BLaER1 treated with 17β-estradiol and CSF1 and Interleukin-3, amounts not matched to agents 10 nM and 100 nM (cell line): ENCODE data around the gene MAP2K5.

Experiments
- H3K27ac ChIP-seq, 11 experiments: shearing (Covaris generic); formaldehyde crosslinking; 2 replicates each; pipeline ENCODE4 v1.8.1; 2022
- H3K27me3 ChIP-seq, 11 experiments: shearing (Covaris generic); formaldehyde crosslinking; 2 replicates each; pipeline ENCODE4 v1.8.1; 2022
- H3K36me3 ChIP-seq, 11 experiments: shearing (Covaris generic); formaldehyde crosslinking; 2 replicates each; pipeline ENCODE4 v1.8.1; 2022
- H3K4me1 ChIP-seq, 10 experiments: shearing (Covaris generic); formaldehyde crosslinking; 2 replicates each; pipeline ENCODE4 v1.8.1; 2022
- H3K4me2 ChIP-seq, 11 experiments: shearing (Covaris generic); formaldehyde crosslinking; 2 replicates each; pipeline ENCODE4 v1.8.1; 2022
- H3K4me3 ChIP-seq, 10 experiments: shearing (Covaris generic); formaldehyde crosslinking; 2 replicates each; pipeline ENCODE4 v1.8.1; 2022
- H3K9ac ChIP-seq, 11 experiments: shearing (Covaris generic); formaldehyde crosslinking; 2 replicates each; pipeline ENCODE4 v1.8.1; 2022
- H3K9me3 ChIP-seq, 11 experiments: shearing (Covaris generic); formaldehyde crosslinking; replicated peaks in 1 of 11; 2 replicates each; pipeline ENCODE4 v1.8.1; 2022
- H4K20me1 ChIP-seq, 11 experiments: shearing (Covaris generic); formaldehyde crosslinking; 2 replicates each; pipeline ENCODE4 v1.8.1; 2022
- Cebpa-rat ChIP-seq, 11 experiments: shearing (Covaris generic); IDR thresholded peaks; 2 replicates each; pipeline ENCODE4 v1.8.1; 2022

The MAP2K5 gene

GRCh38 chr15:67824197-67824968 lies 281.9 kb downstream of the MAP2K5 start:
- Histone ChIP-seq H3K27me3 (peaks cover 97 to 100% (median 100%) of the 10 kb centered on the region in 11 experiments), H3K4me3 (no peak overlapping the region), H3K36me3 (peaks cover 0 to 7% (median 0%) of the 10 kb centered on the region in 11 experiments; a peak in 3 of 22 replicates), H3K9me3 (peaks cover 54 to 96% (median 81%) of the 10 kb centered on the region in 11 experiments), H3K27ac (no peak overlapping the region), H3K4me2 (peak overlapping the region in 4 of 11 experiments; percentile 17 to 26 (median 18); a peak in 3 of 22 replicates), H3K9ac (no peak overlapping the region), H4K20me1 (peaks cover 0 to 51% (median 10%) of the 10 kb centered on the region in 11 experiments; a peak in 11 of 22 replicates), H3K4me1 (peaks cover 0 to 6% (median 0%) of the 10 kb centered on the region in 10 experiments; a peak in 1 of 20 replicates)
- TF ChIP-seq Cebpa-rat (IDR thresholded peaks at IDR 0.05): no peak

DNA sequence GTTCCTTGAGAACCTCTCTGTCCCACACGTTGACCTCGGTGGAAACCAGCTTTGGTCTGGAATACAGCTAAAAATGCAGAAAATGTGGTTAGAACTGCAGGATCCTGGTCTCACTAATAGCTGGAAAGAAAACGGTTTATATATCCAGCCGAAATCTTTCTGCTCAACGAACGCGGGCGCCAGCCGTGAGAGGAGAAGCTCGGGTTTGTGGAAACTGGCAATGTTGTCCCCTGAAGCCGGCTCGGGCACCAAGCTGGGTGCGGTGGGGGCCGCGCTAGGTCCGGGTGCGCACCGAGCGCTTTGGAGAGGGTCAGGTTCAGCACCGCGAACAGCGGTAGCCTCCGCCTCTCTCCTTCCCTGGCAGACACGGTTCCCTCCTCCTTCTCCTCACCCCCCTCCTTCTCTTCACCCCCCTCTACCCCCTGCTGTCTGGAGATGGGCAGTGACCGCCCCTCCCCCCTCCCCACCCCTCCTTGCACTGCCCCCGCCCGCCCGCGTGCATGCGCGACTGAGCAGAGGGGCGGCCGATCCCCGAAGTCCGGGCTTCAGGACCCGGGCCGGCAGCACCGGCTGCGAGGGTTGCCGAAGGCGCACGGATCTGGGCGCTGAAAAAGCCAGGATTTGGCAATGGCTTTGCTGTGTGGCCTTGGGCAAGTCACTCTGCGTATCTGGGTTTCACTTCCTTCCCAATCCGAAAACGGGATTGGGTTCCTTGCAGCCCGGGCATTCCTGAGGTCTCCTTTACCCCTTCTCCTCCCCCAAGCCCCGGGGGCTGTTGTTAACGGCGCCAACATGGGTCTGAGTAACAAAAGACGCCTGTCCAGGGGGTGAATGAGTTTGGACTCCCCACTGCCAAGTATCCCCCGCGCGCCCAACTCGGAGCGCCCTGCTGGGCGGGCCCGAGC lies 282.7 kb downstream of the MAP2K5 start, which contains the start of gene SKOR1:
Gene SKOR1 (plus strand): TSS at position 534 of the 905 bp plus-strand sequence. CDS start 94 bp downstream, at position 628.
- H3K4me1 ChIP-seq: peaks cover 0 to 6% (median 0%) of the 10 kb centered on the region in 10 experiments; a peak in 1 of 20 replicates
- H4K20me1 ChIP-seq: peaks cover 0 to 43% (median 7%) of the 10 kb centered on the region in 11 experiments; a peak in 10 of 22 replicates
- H3K9me3 ChIP-seq: peaks cover 63 to 97% (median 83%) of the 10 kb centered on the region in 11 experiments
- H3K27ac ChIP-seq: no peak within 1 kb of the TSS
- H3K9ac ChIP-seq: no peak within 1 kb of the TSS
- H3K4me2 ChIP-seq: peak within 1 kb of the TSS in 3 of 11 experiments; percentile 17 to 26 (median 19); a peak in 2 of 22 replicates
- no peak for TF ChIP-seq Cebpa-rat (IDR thresholded peaks at IDR 0.05)
- H3K4me3 ChIP-seq: peak within 1 kb of the TSS in 5 of 10 experiments; percentile 16 to 36 (median 34); a peak in 8 of 20 replicates
- H3K36me3 ChIP-seq: peaks cover 0 to 7% (median 0%) of the 10 kb centered on the region in 11 experiments; a peak in 3 of 22 replicates
- peaks cover 94 to 100% (median 100%) of the 10 kb centered on the region in 11 experiments for H3K27me3 ChIP-seq

DNA sequence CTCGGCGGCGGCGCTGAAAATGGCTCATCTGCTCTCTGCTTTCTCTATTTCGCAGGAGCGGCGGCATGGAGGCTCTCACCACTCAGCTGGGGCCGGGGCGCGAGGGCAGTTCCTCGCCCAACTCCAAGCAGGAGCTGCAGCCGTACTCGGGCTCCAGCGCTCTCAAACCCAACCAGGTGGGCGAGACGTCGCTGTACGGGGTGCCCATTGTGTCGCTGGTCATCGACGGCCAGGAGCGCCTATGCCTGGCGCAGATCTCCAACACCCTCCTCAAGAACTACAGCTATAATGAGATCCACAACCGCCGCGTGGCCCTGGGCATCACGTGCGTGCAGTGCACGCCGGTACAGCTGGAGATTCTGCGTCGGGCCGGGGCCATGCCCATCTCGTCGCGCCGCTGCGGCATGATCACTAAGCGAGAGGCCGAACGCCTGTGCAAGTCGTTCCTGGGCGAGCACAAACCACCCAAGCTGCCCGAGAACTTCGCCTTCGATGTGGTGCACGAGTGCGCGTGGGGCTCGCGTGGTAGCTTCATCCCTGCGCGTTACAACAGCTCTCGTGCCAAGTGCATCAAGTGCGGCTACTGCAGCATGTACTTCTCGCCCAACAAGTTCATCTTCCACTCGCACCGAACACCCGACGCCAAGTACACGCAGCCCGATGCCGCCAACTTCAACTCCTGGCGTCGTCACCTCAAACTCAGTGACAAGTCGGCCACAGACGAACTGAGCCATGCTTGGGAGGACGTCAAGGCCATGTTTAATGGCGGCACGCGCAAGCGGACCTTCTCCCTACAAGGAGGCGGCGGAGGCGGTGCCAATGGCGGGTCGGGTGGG lies 283.6 kb downstream of the MAP2K5 start:
- H3K9me3 ChIP-seq: peaks cover 68 to 95% (median 88%) of the 10 kb centered on the region in 11 experiments
- H3K4me1 ChIP-seq: peaks cover 0 to 6% (median 0%) of the 10 kb centered on the region in 10 experiments; a peak in 1 of 20 replicates
- H3K27ac ChIP-seq: no peak overlapping the region
- H3K4me3 ChIP-seq: peak overlapping the region in 5 of 10 experiments; percentile 16 to 36 (median 34); a peak in 8 of 20 replicates
- peaks cover 0 to 7% (median 0%) of the 10 kb centered on the region in 11 experiments; a peak in 3 of 22 replicates for H3K36me3 ChIP-seq
- no peak overlapping the region for H3K4me2 ChIP-seq
- peaks cover 94 to 100% (median 100%) of the 10 kb centered on the region in 11 experiments for H3K27me3 ChIP-seq
- H4K20me1 ChIP-seq: peaks cover 0 to 39% (median 7%) of the 10 kb centered on the region in 11 experiments; a peak in 10 of 22 replicates
- H3K9ac ChIP-seq: no peak overlapping the region
- TF ChIP-seq Cebpa-rat (IDR thresholded peaks at IDR 0.05): no peak

- Histone ChIP-seq H3K9me3 (peaks cover 68 to 87% (median 84%) of the 10 kb centered on the region in 11 experiments), H3K4me1 (peaks cover 0 to 7% (median 1%) of the 10 kb centered on the region in 10 experiments; a peak in 8 of 20 replicates), H3K4me2 (no peak overlapping the region), H3K36me3 (peaks cover 0 to 7% (median 0%) of the 10 kb centered on the region in 11 experiments; a peak in 3 of 22 replicates), H3K4me3 (peak overlapping the region in 2 of 10 experiments; percentile 34 to 36; a peak in 1 of 20 replicates), H4K20me1 (peaks cover 0 to 32% (median 7%) of the 10 kb centered on the region in 11 experiments; a peak in 9 of 22 replicates), H3K27ac (no peak overlapping the region), H3K9ac (no peak overlapping the region), H3K27me3 (peaks cover 93 to 100% (median 100%) of the 10 kb centered on the region in 11 experiments)
- no peak for TF ChIP-seq Cebpa-rat (IDR thresholded peaks at IDR 0.05)
Measured at GRCh38 chr15:67826717-67827561, 284.4 kb downstream of the MAP2K5 start.

- no peak overlapping the region for H3K4me2 ChIP-seq
- TF ChIP-seq Cebpa-rat (IDR thresholded peaks at IDR 0.05): no peak
- no peak overlapping the region for H3K27ac ChIP-seq
- H3K4me1 ChIP-seq: peaks cover 1 to 15% (median 9%) of the 10 kb centered on the region in 10 experiments; a peak in 19 of 20 replicates
- 0 out of 20 replicates have a peak overlapping the region, but pooled peaks of 1 of the 10 experiments have one; percentile 7 for H3K4me3 ChIP-seq
- H3K27me3 ChIP-seq: peaks cover 93 to 100% (median 100%) of the 10 kb centered on the region in 11 experiments
- peaks cover 63 to 79% (median 76%) of the 10 kb centered on the region in 11 experiments for H3K9me3 ChIP-seq
- peaks cover 0 to 32% (median 5%) of the 10 kb centered on the region in 11 experiments; a peak in 10 of 22 replicates for H4K20me1 ChIP-seq
- no peak overlapping the region for H3K9ac ChIP-seq
- peaks cover 0 to 7% (median 0%) of the 10 kb centered on the region in 11 experiments; a peak in 3 of 22 replicates for H3K36me3 ChIP-seq
Measured at GRCh38 chr15:67827562-67828277, 285.2 kb downstream of the MAP2K5 start.

DNA sequence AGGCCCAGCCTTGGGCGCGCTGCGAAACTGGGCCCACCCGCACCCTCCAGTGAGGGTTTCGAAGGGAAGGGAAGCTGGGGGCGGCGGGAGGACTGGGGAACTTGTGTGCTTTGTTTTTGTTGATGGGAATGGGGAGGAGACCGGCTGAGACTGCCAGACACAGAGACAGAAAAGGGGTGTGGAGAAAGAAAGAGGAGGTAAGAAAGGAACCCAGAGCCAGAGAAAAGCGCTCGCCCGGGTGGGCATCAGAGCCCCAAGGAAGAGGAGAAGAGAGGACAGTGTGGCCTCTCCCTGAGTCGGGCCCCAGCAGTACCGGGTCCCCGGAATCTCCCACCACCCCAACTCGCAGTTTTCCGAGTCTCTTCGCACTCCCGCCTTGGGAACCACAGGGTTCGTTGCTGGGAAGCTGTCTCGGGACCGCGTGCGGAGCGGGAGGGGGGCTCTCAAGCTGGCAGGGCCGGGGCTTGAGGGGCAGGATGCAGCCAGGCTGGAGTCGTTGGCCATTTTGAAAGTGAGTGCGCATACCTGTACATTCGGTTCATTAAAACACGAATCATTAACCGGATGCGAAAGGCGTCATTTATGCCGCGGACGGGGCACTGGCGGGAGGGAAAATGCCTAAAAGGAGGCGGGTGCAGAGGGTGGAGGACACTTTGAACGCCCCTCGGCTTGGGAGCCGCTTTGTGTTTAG lies 285.9 kb downstream of the MAP2K5 start:
- no peak overlapping the region for H3K9ac ChIP-seq
- peaks cover 93 to 100% (median 100%) of the 10 kb centered on the region in 11 experiments for H3K27me3 ChIP-seq
- H3K4me2 ChIP-seq: no peak overlapping the region
- H3K27ac ChIP-seq: no peak overlapping the region
- peaks cover 0 to 7% (median 0%) of the 10 kb centered on the region in 11 experiments; a peak in 3 of 22 replicates for H3K36me3 ChIP-seq
- H4K20me1 ChIP-seq: peaks cover 0 to 32% (median 11%) of the 10 kb centered on the region in 11 experiments; a peak in 12 of 22 replicates
- peaks cover 56 to 72% (median 69%) of the 10 kb centered on the region in 11 experiments for H3K9me3 ChIP-seq
- no peak for TF ChIP-seq Cebpa-rat (IDR thresholded peaks at IDR 0.05)
- 0 out of 20 replicates have a peak overlapping the region, but pooled peaks of 2 of the 10 experiments have one; percentile 6 to 28 for H3K4me3 ChIP-seq
- peaks cover 8 to 22% (median 16%) of the 10 kb centered on the region in 10 experiments for H3K4me1 ChIP-seq
